ENCODE results near the gene FGFR3.

Gene FGFR3

DNA sequence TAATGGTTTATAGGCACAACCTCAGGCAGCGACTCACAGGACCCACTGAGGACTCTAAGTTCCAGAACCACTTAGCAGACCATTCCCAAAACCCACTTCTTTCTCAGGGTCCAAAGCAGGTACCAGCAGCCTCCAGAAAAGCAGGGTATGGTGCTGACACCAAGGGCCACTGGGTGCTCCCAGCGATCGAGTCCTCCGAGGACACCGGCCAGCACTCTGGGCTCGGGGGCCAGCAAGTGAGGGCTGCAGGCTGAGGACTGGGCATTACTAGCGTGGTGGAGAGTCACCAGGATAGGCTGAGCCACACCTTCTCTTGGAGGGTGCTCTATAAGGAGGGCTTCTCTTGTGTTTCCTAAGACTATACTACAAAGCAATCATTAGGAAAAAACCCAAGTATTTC, 43.6 kb downstream of the FGFR3 start:
- TF ChIP-seq, protein P1, sequence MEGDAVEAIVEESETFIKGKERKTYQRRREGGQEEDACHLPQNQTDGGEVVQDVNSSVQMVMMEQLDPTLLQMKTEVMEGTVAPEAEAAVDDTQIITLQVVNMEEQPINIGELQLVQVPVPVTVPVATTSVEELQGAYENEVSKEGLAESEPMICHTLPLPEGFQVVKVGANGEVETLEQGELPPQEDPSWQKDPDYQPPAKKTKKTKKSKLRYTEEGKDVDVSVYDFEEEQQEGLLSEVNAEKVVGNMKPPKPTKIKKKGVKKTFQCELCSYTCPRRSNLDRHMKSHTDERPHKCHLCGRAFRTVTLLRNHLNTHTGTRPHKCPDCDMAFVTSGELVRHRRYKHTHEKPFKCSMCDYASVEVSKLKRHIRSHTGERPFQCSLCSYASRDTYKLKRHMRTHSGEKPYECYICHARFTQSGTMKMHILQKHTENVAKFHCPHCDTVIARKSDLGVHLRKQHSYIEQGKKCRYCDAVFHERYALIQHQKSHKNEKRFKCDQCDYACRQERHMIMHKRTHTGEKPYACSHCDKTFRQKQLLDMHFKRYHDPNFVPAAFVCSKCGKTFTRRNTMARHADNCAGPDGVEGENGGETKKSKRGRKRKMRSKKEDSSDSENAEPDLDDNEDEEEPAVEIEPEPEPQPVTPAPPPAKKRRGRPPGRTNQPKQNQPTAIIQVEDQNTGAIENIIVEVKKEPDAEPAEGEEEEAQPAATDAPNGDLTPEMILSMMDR (IDR thresholded peaks at IDR 0.05; ENCODE audit: insufficient read depth, low read depth, low read length, missing control alignments): no peak
- no peak for DNase-seq (ENCODE audit: low read depth)
- H3K4me3 ChIP-seq (ENCODE audit: low read length): no peak overlapping the region

DNA sequence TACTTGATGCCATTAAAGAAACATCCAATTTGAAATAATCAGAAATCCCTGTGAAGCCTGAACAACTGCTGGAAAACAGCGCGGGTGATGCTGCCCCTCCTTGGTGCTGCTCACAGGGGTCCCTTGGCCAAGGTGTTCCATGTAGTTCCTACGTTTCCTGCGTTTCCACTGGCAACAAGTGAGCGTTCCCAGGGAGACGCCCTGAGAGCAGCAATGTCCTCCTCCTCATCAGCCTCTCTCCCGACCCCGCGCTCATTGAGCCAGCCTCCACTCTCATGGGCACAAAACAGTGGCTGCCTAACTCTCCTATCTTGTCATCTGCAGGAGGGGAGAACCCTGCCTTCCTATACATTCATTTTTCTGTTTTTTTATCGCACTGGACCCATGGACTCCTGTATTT, 44.0 kb downstream of the FGFR3 start:
- TF ChIP-seq, protein P1 (IDR thresholded peaks at IDR 0.05; ENCODE audit: insufficient read depth, low read depth, low read length, missing control alignments): no peak
- no peak overlapping the region for H3K4me3 ChIP-seq (ENCODE audit: low read length)
- DNase-seq (ENCODE audit: low read depth): no peak

DNA sequence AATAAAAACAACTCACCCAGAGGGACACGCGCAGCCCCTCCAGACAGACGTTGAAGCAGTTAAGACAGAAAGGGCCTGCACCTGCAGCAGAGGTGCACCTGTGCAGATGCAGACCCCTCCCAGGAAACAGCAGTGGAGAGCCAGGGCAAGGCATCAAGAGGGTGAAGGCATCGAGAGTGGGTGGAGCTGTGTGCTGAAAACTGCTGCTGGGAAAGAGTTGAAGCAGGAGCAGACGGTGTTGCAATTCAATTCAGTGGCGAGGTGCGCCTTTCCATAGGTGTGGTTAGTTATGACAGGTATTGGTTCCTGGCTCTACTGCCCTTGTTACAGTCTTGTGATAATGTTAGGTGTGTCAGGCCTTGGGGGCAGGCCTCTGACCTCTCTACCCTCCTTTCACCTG, 46.2 kb downstream of the FGFR3 start:
- TF ChIP-seq, protein P1 (IDR thresholded peaks at IDR 0.05; ENCODE audit: insufficient read depth, low read depth, low read length, missing control alignments): no peak
- peak; percentile 37 for DNase-seq (ENCODE audit: low read depth)
- no peak overlapping the region for H3K4me3 ChIP-seq (ENCODE audit: low read length)

DNA sequence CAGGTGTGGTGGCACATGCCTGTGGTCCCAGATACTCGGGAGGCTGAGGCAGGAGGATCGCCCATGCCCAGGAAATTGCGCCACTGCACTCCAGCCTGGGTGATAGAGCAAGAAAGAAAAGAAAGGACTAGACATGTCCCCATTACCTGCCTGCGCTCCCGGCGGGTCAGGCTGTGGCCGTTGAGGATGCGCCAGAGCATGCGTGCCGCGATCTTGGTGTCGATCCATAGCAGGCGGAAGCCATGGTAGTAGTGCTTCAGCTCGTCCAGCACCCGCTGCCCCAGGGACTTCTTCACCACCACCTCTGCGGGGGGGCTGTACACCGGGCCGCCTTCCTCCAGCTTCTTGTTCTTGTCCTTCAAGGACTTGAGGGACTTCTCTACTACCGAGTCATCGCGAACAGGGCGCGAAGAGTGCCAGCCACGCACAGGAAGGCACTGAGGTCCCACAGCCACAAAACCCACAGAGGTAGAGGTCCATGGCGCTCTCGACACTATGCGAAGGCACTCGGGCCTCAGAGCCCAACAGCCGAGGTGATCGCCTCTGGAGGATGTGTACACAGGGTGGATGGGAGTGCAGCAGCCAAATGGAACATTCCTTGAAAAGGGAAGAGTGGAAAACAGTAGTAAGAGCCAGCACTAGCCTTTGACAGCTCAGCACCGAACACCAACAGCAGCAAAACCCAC, 48.3 kb downstream of the FGFR3 start:
- no peak overlapping the region for H3K4me3 ChIP-seq (ENCODE audit: low read length)
- TF ChIP-seq, protein P1 (IDR thresholded peaks at IDR 0.05; ENCODE audit: insufficient read depth, low read depth, low read length, missing control alignments): no peak
- DNase-seq (ENCODE audit: low read depth): no peak

DNA sequence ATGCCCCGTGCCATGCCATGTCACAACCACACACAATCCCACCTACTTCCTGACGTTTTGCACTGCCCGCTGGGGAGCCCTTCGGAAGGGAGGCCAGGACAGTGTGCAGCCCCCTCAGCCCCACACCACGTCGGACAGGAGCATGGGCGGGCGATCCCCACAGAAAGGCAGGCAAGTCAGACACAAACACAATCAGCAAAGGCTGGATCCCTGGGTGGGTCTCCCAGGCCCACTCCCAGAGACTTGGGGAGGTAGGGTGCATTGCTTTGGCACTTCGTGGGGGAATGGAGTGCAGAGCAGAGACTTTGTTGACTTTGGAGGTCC, 48.8 kb downstream of the FGFR3 start:
- no peak overlapping the region for H3K4me3 ChIP-seq (ENCODE audit: low read length)
- TF ChIP-seq, protein P1 (IDR thresholded peaks at IDR 0.05; ENCODE audit: insufficient read depth, low read depth, low read length, missing control alignments): no peak
- DNase-seq (ENCODE audit: low read depth): no peak

DNA sequence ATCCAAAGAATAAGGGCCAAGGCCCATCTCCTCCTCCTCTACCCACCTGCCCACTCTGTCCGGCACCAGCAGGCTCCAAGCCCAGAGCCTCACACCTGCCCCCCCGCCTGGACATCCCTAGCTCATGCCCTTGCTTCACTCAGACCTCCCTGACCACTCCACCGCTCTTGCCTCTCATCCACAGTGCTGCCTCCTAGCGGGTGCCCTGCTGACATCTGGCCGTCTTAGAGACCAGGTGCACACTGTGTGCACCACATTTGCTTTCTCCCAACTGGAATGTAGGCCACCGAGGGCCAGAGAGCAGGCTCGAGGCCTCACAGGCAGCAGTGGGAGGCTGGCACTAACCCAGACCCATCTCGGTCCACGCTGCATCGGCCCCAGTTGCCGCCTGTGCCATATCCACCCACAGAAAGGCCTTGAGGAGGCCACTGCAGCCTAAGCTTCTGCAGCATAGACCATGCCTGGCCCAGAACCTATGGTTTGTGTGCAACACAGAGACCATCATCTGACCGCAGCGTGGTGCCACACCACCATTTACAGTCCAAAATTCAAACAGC, 49.3 kb downstream of the FGFR3 start:
- TF ChIP-seq, protein P1 (IDR thresholded peaks at IDR 0.05; ENCODE audit: insufficient read depth, low read depth, low read length, missing control alignments): no peak

DNA sequence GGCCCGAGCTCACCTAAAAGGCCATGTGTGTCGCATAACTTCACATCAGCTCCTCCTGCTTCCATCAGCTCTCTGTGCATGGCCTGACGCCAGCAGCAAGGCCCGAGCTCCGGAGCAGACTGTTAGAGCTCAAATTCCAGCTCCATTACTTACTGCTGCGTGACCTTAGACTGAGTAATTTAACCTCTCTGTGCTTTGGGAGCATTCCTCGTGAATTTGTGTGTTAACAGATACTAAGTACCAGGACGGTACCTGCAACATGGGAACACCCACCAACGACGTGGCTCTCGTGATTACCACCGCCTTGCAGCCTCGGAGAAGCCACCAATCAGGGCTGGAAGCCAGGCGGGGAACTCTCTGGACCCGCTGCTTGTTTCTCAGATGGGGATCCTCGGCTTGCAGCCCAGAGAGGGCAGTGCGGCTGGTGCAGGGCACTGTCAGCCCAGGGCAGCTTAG, 49.9 kb downstream of the FGFR3 start:
- no peak overlapping the region for H3K4me3 ChIP-seq (ENCODE audit: low read length)
- no peak for DNase-seq (ENCODE audit: low read depth)
- TF ChIP-seq, protein P1 (IDR thresholded peaks at IDR 0.05; ENCODE audit: insufficient read depth, low read depth, low read length, missing control alignments): no peak

More for the DNA sequence above, 49.3 kb downstream of the FGFR3 start:
- no peak overlapping the region for H3K4me3 ChIP-seq (ENCODE audit: low read length)
- no peak for DNase-seq (ENCODE audit: low read depth)

Data from epithelial cell of esophagus (primary cell).